Measurements from ENCODE around the gene CMBL.
"Not testable (repeated sequence)": the region's sequence is repeated elsewhere in the genome, so short reads cannot be mapped to it uniquely, and the experiment has no call there.

Gene CMBL

GRCh38 chr5:10277773-10278630 lies 29.7 kb downstream of the CMBL start:
- ChIA-PET CTCF (interaction anchor here (0.6 to 1.5 kb wide), 4 partner anchors 15 to 424 kb away, joined by 3 to 4 read pairs (median 3); no protein-coding TSS in a partner anchor), POLR2A (no interaction called here)
- no peak for TF ChIP-seq CTCF (IDR thresholded peaks at IDR 0.05; ENCODE audit: control extremely low read depth, extremely low read depth, low read depth, missing control alignments)
- no peak for DNase-seq (ENCODE audit: extremely low spot score)

DNA sequence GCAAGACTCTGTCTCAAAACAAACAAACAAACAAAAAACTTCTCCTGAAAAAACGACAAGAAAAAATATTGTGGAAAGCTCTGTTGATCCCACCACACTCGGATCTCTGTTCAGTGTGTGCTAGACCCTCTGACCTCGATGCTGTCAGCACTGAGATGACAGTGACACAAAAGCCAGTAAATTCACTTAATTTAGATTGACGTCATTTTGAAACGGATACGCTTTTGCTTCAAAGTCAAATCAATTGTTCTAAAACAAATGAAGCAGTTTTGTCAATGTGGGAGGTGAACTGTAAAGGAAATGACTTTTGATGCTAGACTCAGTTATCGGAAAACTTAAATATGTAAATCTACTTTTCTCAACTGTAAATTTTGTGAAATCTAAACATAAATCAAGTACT lies 31.0 kb downstream of the CMBL start:
- no peak for DNase-seq (ENCODE audit: extremely low spot score)
- CTCF ChIA-PET = interaction anchor here (1.1 to 1.5 kb wide), 3 partner anchors 13 to 146 kb away, joined by 3 to 4 read pairs (median 3); no protein-coding TSS in a partner anchor
- no peak for TF ChIP-seq CTCF (IDR thresholded peaks at IDR 0.05; ENCODE audit: control extremely low read depth, extremely low read depth, low read depth, missing control alignments)
- POLR2A ChIA-PET = no interaction called here

DNA sequence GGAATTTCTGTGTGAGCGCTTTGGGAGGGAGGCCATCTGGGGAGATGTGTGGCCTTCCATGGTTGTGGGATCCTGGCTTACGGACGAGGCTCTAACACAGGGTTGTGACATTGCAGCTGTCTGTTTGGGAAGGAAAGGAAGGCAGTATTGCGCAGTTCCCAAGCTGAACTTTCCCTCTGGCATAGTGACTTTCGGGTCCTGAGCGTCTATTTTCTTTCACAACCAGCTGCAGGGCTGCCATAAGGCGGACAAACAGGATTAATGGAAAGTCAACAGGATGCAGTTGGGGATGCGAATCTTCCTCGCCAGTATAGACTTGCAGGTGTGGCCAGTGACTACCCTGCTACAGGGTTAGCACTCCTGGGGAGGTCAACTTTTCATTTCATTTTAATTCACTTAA lies 31.7 kb downstream of the CMBL start:
- no peak for DNase-seq (ENCODE audit: extremely low spot score)
- ChIA-PET POLR2A (no interaction called here), CTCF (interaction anchor here (1.1 kb wide), 2 partner anchors 8 to 146 kb away, joined by 3 to 5 read pairs; no protein-coding TSS in a partner anchor)
- no peak for TF ChIP-seq CTCF (IDR thresholded peaks at IDR 0.05; ENCODE audit: control extremely low read depth, extremely low read depth, low read depth, missing control alignments)

- ChIA-PET POLR2A (no interaction called here), CTCF (interaction anchor here (1.1 kb wide), 2 partner anchors 8 to 147 kb away, joined by 3 to 5 read pairs; no protein-coding TSS in a partner anchor)
- TF ChIP-seq CTCF (IDR thresholded peaks at IDR 0.05; ENCODE audit: control extremely low read depth, extremely low read depth, low read depth, missing control alignments) = no peak
- no peak for DNase-seq (ENCODE audit: extremely low spot score)
Measured at GRCh38 chr5:10275460-10275859, 32.2 kb downstream of the CMBL start.

DNA sequence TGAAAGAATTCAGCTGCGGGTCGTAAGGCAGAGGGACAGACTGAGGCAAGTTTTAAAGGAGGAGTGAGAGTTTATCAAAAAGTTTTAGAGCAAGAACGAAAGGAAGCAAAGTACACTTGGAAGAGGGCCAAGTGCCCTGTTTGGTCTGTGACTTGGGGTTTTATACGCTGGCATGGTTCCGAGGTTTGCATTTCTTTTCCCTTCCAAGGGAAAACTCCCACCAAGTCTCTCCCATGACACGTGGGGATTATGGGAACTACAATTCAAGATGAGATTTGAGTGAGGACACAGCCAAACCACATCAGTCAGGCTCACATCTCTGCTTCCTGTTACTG lies 34.9 kb downstream of the CMBL start:
- CTCF ChIA-PET = interaction anchor here (3.0 kb wide), 1 partner anchor 10 kb away, joined by 12 read pairs; no protein-coding TSS in a partner anchor
- DNase-seq (ENCODE audit: extremely low spot score); POLR2A ChIA-PET: not testable (repeated sequence)

- CTCF ChIA-PET = interaction anchor here (3.0 kb wide), 1 partner anchor 11 kb away, joined by 12 read pairs; no protein-coding TSS in a partner anchor
- POLR2A ChIA-PET = no interaction called here
- no peak for TF ChIP-seq CTCF (IDR thresholded peaks at IDR 0.05; ENCODE audit: control extremely low read depth, extremely low read depth, low read depth, missing control alignments)
Measured at GRCh38 chr5:10272053-10272874, 35.4 kb downstream of the CMBL start.

More at GRCh38 chr5:10272053-10272874, 35.4 kb downstream of the CMBL start:
- DNase-seq (ENCODE audit: extremely low spot score) = no peak

All from GM10248 (cell line).